GM12874 (cell line): Measurements from ENCODE around the gene ZNF107.

Source experiments
- CTCF ChIP-seq: IDR thresholded peaks from 2 replicates; pipeline ENCODE4 v1.5.1; 2011; ENCODE audit warnings: low read depth, mild to moderate bottlenecking, control low read depth, low read length, moderate library complexity; ENCODE audit not compliant: insufficient read depth

ZNF107 gene

GRCh38 chr7:64637521-64638445, 28.1 kb upstream of the ZNF107 start:
- no peak for TF ChIP-seq CTCF

GRCh38 chr7:64638822-64639221, 27.1 kb upstream of the ZNF107 start:
- TF ChIP-seq CTCF = no peak

- TF ChIP-seq CTCF = no peak
These were observed 26.5 kb upstream of the ZNF107 start for GRCh38 chr7:64639267-64640001.

GRCh38 chr7:64640504-64640903, 25.4 kb upstream of the ZNF107 start:
- TF ChIP-seq CTCF = no peak

- no peak for TF ChIP-seq CTCF
These were observed 23.9 kb upstream of the ZNF107 start for GRCh38 chr7:64642046-64642445.

GRCh38 chr7:64642875-64643274, 23.1 kb upstream of the ZNF107 start:
- TF ChIP-seq CTCF = no peak

- TF ChIP-seq CTCF = no peak
These were observed 22.4 kb upstream of the ZNF107 start for GRCh38 chr7:64643566-64643965.
